NB4 (cell line): ENCODE data around the gene NLRP8.

Source experiments
- CTCF ChIP-seq: IDR thresholded peaks from one replicate; pipeline ENCODE4 v1.5.1; 2012; ENCODE audit warnings: low read depth, low read length
- POLR2A ChIP-seq: IDR thresholded peaks from 2 replicates; pipeline ENCODE4 v1.6.1; 2011; ENCODE audit warnings: mild to moderate bottlenecking; ENCODE audit not compliant: insufficient read length; ENCODE audit errors: extremely low read depth

GRCh38 chr19:55912916-55913315 lies 34.7 kb upstream of the NLRP8 start:
- no peak for TF ChIP-seq CTCF
- no peak for TF ChIP-seq POLR2A
